ENCODE measurements around the gene DUSP2. TPM values are rescaled to one million over a fixed set of nuclear protein-coding genes. Genes with fewer than 3 reads are reported as not detected.
A peak's percentile ranks its signal among the peaks of the same experiment; 100 is the strongest.

The DUSP2 gene
- total RNA-seq, 2 donors from 2014 or later: 6.0 to 9.2 TPM

- peaks cover 24% of the 10 kb centered on the region for H3K4me1 ChIP-seq
- no peaks in the 10 kb centered on the region for H3K36me3 ChIP-seq (replicated peaks in 1 of 2; ENCODE audit: insufficient read depth in 1 of 2, low read depth in 2 of 2)
- DNase-seq (peak; percentile 60 to 89 (median 84)), ATAC-seq (peak; percentile 28)
- no peaks in the 10 kb centered on the region for H3K27me3 ChIP-seq
- no peaks in the 10 kb centered on the region for H3K9me3 ChIP-seq
- peak overlapping the region in 1 of 4 donors; percentile 52 for H3K27ac ChIP-seq
- intact Hi-C loops (cut with DNase I): no loop called here
- TF ChIP-seq CTCF (IDR thresholded peaks at IDR 0.05): no peak
- TF ChIP-seq POLR2A (IDR thresholded peaks at IDR 0.05): no peak
- no peak overlapping the region for H3K4me3 ChIP-seq
- 39 to 64% methylated on average over 10 to 27 of the region's 29 CpGs for WGBS, 2 donors
Measured at GRCh38 chr2:96148410-96149217, 3.4 kb upstream of the DUSP2 start.

GRCh38 chr2:96147593-96148201 is 2.5 kb upstream of the DUSP2 start:
- H3K9me3 ChIP-seq: no peaks in the 10 kb centered on the region
- no peak for DNase-seq
- no peak overlapping the region for H3K4me3 ChIP-seq
- H3K4me1 ChIP-seq: peaks cover 24% of the 10 kb centered on the region
- no peak for ATAC-seq
- no peaks in the 10 kb centered on the region for H3K36me3 ChIP-seq (replicated peaks in 1 of 2; ENCODE audit: insufficient read depth in 1 of 2, low read depth in 2 of 2)
- 86 to 91% methylated on average over 7 to 9 of the region's 9 CpGs for WGBS, 2 donors
- H3K27ac ChIP-seq: no peak overlapping the region
- no peaks in the 10 kb centered on the region for H3K27me3 ChIP-seq
- no peak for TF ChIP-seq POLR2A (IDR thresholded peaks at IDR 0.05)
- TF ChIP-seq CTCF (IDR thresholded peaks at IDR 0.05): no peak
- intact Hi-C loops (cut with DNase I): no loop called here

GRCh38 chr2:96146881-96147592 is 1.8 kb upstream of the DUSP2 start:
- Histone ChIP-seq H3K27me3 (no peaks in the 10 kb centered on the region), H3K9me3 (no peaks in the 10 kb centered on the region), H3K27ac (peak overlapping the region in 1 of 4 donors; percentile 69), H3K4me3 (no peak overlapping the region), H3K36me3 (replicated peaks in 1 of 2; ENCODE audit: insufficient read depth in 1 of 2, low read depth in 2 of 2) (no peaks in the 10 kb centered on the region), H3K4me1 (peaks cover 24% of the 10 kb centered on the region)
- intact Hi-C loops (cut with DNase I): no loop called here
- no peak for DNase-seq
- no peak for TF ChIP-seq POLR2A (IDR thresholded peaks at IDR 0.05)
- no peak for TF ChIP-seq CTCF (IDR thresholded peaks at IDR 0.05)
- 61 to 81% methylated on average over 5 to 9 of the region's 9 CpGs for WGBS, 2 donors
- no peak for ATAC-seq

DNA sequence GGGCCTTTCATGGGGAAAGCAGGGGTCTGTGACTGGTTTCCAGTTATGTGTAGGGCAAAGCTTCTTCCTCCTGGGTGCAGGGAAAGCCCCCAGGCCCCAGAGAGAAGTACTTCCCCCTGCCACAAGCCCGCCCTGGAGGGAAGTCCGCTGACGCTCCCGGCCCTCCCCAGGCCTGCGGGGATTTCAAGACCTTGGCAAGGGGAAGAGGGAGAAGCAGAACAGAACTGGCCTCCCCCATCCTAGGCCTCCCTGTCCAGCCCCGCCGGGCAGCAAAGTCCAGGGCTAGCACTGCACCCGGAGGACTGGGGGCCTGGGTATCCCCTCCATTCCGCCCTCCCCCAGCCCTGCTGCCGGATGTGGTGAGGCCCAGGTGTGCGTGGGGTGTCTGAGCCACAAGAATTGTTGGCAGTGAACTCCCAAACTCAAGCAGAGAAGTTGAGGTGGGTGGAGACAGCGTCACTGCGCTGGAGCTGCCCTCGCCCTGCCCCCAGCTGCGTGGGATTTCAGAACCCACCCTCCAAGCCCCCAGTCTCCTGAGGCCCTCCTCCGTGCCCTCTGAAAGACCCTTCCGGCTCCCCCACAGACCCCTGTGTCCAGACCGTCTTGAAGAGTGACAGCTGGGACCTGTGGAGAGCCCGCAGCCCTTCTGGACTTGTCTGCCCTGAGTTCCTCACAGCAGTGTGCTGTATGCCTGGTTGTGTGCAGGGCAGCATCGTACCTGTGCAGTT is 1.1 kb upstream of the DUSP2 start:
- Histone ChIP-seq H3K27ac (peak overlapping the region in 2 of 4 donors; percentile 15 to 69), H3K27me3 (no peaks in the 10 kb centered on the region), H3K36me3 (replicated peaks in 1 of 2; ENCODE audit: insufficient read depth in 1 of 2, low read depth in 2 of 2) (no peaks in the 10 kb centered on the region), H3K4me3 (no peak overlapping the region), H3K4me1 (peaks cover 24% of the 10 kb centered on the region), H3K9me3 (no peaks in the 10 kb centered on the region)
- intact Hi-C loops (cut with DNase I): no loop called here
- no peak for ATAC-seq
- peak in 2 of 4 donors; percentile 22 to 54 for DNase-seq
- 63 to 79% methylated on average over 16 to 19 of the region's 20 CpGs for WGBS, 2 donors
- TF ChIP-seq POLR2A (IDR thresholded peaks at IDR 0.05): peak in 1 of 3 donors; percentile 19
- TF ChIP-seq CTCF (IDR thresholded peaks at IDR 0.05): no peak

Measured in body of pancreas (tissue), 4 donors.